Stimulated activated memory B cell treated with anti-CD40 and anti-IgM and Interleukin-4, amounts not matched to agents 10 μg/mL and 1 μg/mL and 100 μg/mL, for 72 hours (primary cell): ENCODE data around the gene UPK3B.
"Not testable (repeated sequence)": the region's sequence is repeated elsewhere in the genome, so short reads cannot be mapped to it uniquely, and the experiment has no call there.

Experiments used
- ATAC-seq: fragments of 150-1000 bp; cut with Tn5 transposase; 2 replicates; pipeline ENCODE4 v1.10.0; 2021
- H3K27ac Mint-ChIP-seq: one replicate; pipeline ENCODE4 v1.8.0; 2022; ENCODE audit warnings: mild to moderate bottlenecking, mixed read lengths
- H3K27me3 Mint-ChIP-seq: one replicate; pipeline ENCODE4 v1.8.0; 2022; ENCODE audit warnings: mixed read lengths
- H3K36me3 Mint-ChIP-seq: one replicate; pipeline ENCODE4 v1.8.0; 2022; ENCODE audit warnings: mixed read lengths
- H3K4me1 Mint-ChIP-seq: one replicate; pipeline ENCODE4 v1.8.0; 2022; ENCODE audit warnings: mixed read lengths
- H3K4me3 Mint-ChIP-seq: one replicate; pipeline ENCODE4 v1.8.0; 2022; ENCODE audit warnings: mild to moderate bottlenecking, moderate library complexity, mixed read lengths
- H3K9me3 Mint-ChIP-seq: one replicate; pipeline ENCODE4 v1.8.0; 2022; ENCODE audit warnings: mixed read lengths

The UPK3B gene

GRCh38 chr7:76504351-76505167 is 5.8 kb upstream of the UPK3B start:
- not testable (repeated sequence) for ATAC-seq, H3K9me3 Mint-ChIP-seq, H3K4me3 Mint-ChIP-seq, H3K27ac Mint-ChIP-seq, H3K27me3 Mint-ChIP-seq, H3K4me1 Mint-ChIP-seq
- peaks cover 24% of the 10 kb centered on the region for H3K36me3 Mint-ChIP-seq

- no peaks in the 10 kb centered on the region for H3K27me3 Mint-ChIP-seq
- ATAC-seq: no peak
- H3K36me3 Mint-ChIP-seq: peaks cover 24% of the 10 kb centered on the region
- H3K27ac Mint-ChIP-seq: no peak overlapping the region
- H3K4me1 Mint-ChIP-seq: no peaks in the 10 kb centered on the region
- peaks cover 3% of the 10 kb centered on the region for H3K9me3 Mint-ChIP-seq
- H3K4me3 Mint-ChIP-seq: no peak overlapping the region
These were observed 4.9 kb upstream of the UPK3B start for GRCh38 chr7:76505168-76506080.

- H3K27me3 Mint-ChIP-seq: no peaks in the 10 kb centered on the region
- H3K9me3 Mint-ChIP-seq: peaks cover 3% of the 10 kb centered on the region
- H3K4me1 Mint-ChIP-seq: no peaks in the 10 kb centered on the region
- no peak for ATAC-seq
- H3K27ac Mint-ChIP-seq: no peak overlapping the region
- no peak overlapping the region for H3K4me3 Mint-ChIP-seq
- H3K36me3 Mint-ChIP-seq: peaks cover 22% of the 10 kb centered on the region
These were observed 4.3 kb upstream of the UPK3B start for GRCh38 chr7:76506081-76506440.

GRCh38 chr7:76506643-76507042 is 3.7 kb upstream of the UPK3B start:
- ATAC-seq, H3K4me3 Mint-ChIP-seq, H3K4me1 Mint-ChIP-seq, H3K27ac Mint-ChIP-seq, H3K9me3 Mint-ChIP-seq, H3K27me3 Mint-ChIP-seq: not testable (repeated sequence)
- H3K36me3 Mint-ChIP-seq: peaks cover 16% of the 10 kb centered on the region

- Mint-ChIP-seq H3K27me3 (no peaks in the 10 kb centered on the region), H3K27ac (no peak overlapping the region), H3K36me3 (peaks cover 13% of the 10 kb centered on the region), H3K9me3 (peaks cover 3% of the 10 kb centered on the region), H3K4me3 (no peak overlapping the region), H3K4me1 (no peaks in the 10 kb centered on the region)
- peak; percentile 53 for ATAC-seq
These were observed 2.5 kb upstream of the UPK3B start for GRCh38 chr7:76507723-76508406.

GRCh38 chr7:76511200-76511910 is 1.0 kb downstream of the UPK3B start:
- not testable (repeated sequence) for H3K4me3 Mint-ChIP-seq, H3K4me1 Mint-ChIP-seq, H3K36me3 Mint-ChIP-seq, H3K9me3 Mint-ChIP-seq, H3K27ac Mint-ChIP-seq, H3K27me3 Mint-ChIP-seq, ATAC-seq

GRCh38 chr7:76511911-76512885 is 1.8 kb downstream of the UPK3B start:
- H3K9me3 Mint-ChIP-seq, H3K36me3 Mint-ChIP-seq, H3K27me3 Mint-ChIP-seq, H3K27ac Mint-ChIP-seq, H3K4me3 Mint-ChIP-seq, ATAC-seq, H3K4me1 Mint-ChIP-seq: not testable (repeated sequence)

- H3K9me3 Mint-ChIP-seq: no peaks in the 10 kb centered on the region
- no peaks in the 10 kb centered on the region for H3K27me3 Mint-ChIP-seq
- H3K36me3 Mint-ChIP-seq: peaks cover under 1% of the 10 kb centered on the region
- no peaks in the 10 kb centered on the region for H3K4me1 Mint-ChIP-seq
- no peak overlapping the region for H3K4me3 Mint-ChIP-seq
- H3K27ac Mint-ChIP-seq: no peak overlapping the region
- ATAC-seq: peak; percentile 5
These were observed 2.8 kb downstream of the UPK3B start for GRCh38 chr7:76512941-76513816.

GRCh38 chr7:76513817-76514799 is 3.8 kb downstream of the UPK3B start:
- Mint-ChIP-seq H3K27ac (no peak overlapping the region), H3K27me3 (no peaks in the 10 kb centered on the region), H3K4me3 (no peak overlapping the region), H3K36me3 (no peaks in the 10 kb centered on the region), H3K4me1 (no peaks in the 10 kb centered on the region), H3K9me3 (no peaks in the 10 kb centered on the region)
- ATAC-seq: no peak

- H3K36me3 Mint-ChIP-seq: no peaks in the 10 kb centered on the region
- no peaks in the 10 kb centered on the region for H3K4me1 Mint-ChIP-seq
- no peak for ATAC-seq
- H3K9me3 Mint-ChIP-seq: no peaks in the 10 kb centered on the region
- H3K27ac Mint-ChIP-seq: no peak overlapping the region
- no peak overlapping the region for H3K4me3 Mint-ChIP-seq
- H3K27me3 Mint-ChIP-seq: no peaks in the 10 kb centered on the region
These were observed 4.8 kb downstream of the UPK3B start for GRCh38 chr7:76514926-76515771.

GRCh38 chr7:76515999-76516443 is 5.7 kb downstream of the UPK3B start:
- no peaks in the 10 kb centered on the region for H3K9me3 Mint-ChIP-seq
- no peaks in the 10 kb centered on the region for H3K27me3 Mint-ChIP-seq
- no peak overlapping the region for H3K27ac Mint-ChIP-seq
- no peaks in the 10 kb centered on the region for H3K4me1 Mint-ChIP-seq
- peak; percentile 73 for ATAC-seq
- H3K4me3 Mint-ChIP-seq: no peak overlapping the region
- no peaks in the 10 kb centered on the region for H3K36me3 Mint-ChIP-seq

GRCh38 chr7:76516932-76517331 is 6.6 kb downstream of the UPK3B start:
- not testable (repeated sequence) for H3K9me3 Mint-ChIP-seq, H3K36me3 Mint-ChIP-seq, H3K4me1 Mint-ChIP-seq, H3K4me3 Mint-ChIP-seq, H3K27me3 Mint-ChIP-seq, H3K27ac Mint-ChIP-seq, ATAC-seq
